ENCODE results near the gene PHKG1.
"Not testable (repeated sequence)": the region's sequence is repeated elsewhere in the genome, so short reads cannot be mapped to it uniquely, and the experiment has no call there.

The PHKG1 gene

GRCh38 chr7:56115852-56116538, 23.2 kb upstream of the PHKG1 start, which contains the start of gene NUPR2:
Gene NUPR2 (minus strand): TSS chr7:56116417. CDS start chr7:56116314, 103 bp downstream.
- H3K36me3 ChIP-seq (ENCODE audit: control insufficient read depth, insufficient read depth, low read length), result no peaks in the 10 kb centered on the region
- H3K4me3 ChIP-seq (replicated peaks; ENCODE audit: low read depth, low read length), result no peak within 1 kb of the TSS
- no peak for TF ChIP-seq CTCF (IDR thresholded peaks at IDR 0.05; ENCODE audit: insufficient read depth, low read length, poor library complexity, severe bottlenecking)
- DNase-seq (ENCODE audit: extremely low read depth, insufficient read length), result peak; percentile 32
- H3K27me3 ChIP-seq (replicated peaks; ENCODE audit: control insufficient read depth, insufficient read depth, low read length), result no peaks in the 10 kb centered on the region

- not testable (repeated sequence) for H3K36me3 ChIP-seq (ENCODE audit: control insufficient read depth, insufficient read depth, low read length); H3K27me3 ChIP-seq (replicated peaks; ENCODE audit: control insufficient read depth, insufficient read depth, low read length); H3K4me3 ChIP-seq (replicated peaks; ENCODE audit: low read depth, low read length); DNase-seq (ENCODE audit: extremely low read depth, insufficient read length)
Observed at GRCh38 chr7:56112244-56112643, 19.5 kb upstream of the PHKG1 start.

GRCh38 chr7:56110611-56111010, 17.9 kb upstream of the PHKG1 start:
- no peak for DNase-seq (ENCODE audit: extremely low read depth, insufficient read length)
- Histone ChIP-seq H3K4me3 (replicated peaks; ENCODE audit: low read depth, low read length) (no peak overlapping the region), H3K36me3 (ENCODE audit: control insufficient read depth, insufficient read depth, low read length) (no peaks in the 10 kb centered on the region), H3K27me3 (replicated peaks; ENCODE audit: control insufficient read depth, insufficient read depth, low read length) (no peaks in the 10 kb centered on the region)
- TF ChIP-seq CTCF (IDR thresholded peaks at IDR 0.05; ENCODE audit: insufficient read depth, low read length, poor library complexity, severe bottlenecking), result no peak

GRCh38 chr7:56107954-56108258, 15.2 kb upstream of the PHKG1 start:
- Histone ChIP-seq H3K4me3 (replicated peaks; ENCODE audit: low read depth, low read length) (no peak overlapping the region), H3K27me3 (replicated peaks; ENCODE audit: control insufficient read depth, insufficient read depth, low read length) (no peaks in the 10 kb centered on the region), H3K36me3 (ENCODE audit: control insufficient read depth, insufficient read depth, low read length) (peaks cover 5% of the 10 kb centered on the region)
- TF ChIP-seq CTCF (IDR thresholded peaks at IDR 0.05; ENCODE audit: insufficient read depth, low read length, poor library complexity, severe bottlenecking), result no peak
- no peak for DNase-seq (ENCODE audit: extremely low read depth, insufficient read length)

GRCh38 chr7:56106108-56107073, 13.6 kb upstream of the PHKG1 start, which contains the start of gene CHCHD2:
Gene CHCHD2 (minus strand): TSS chr7:56106476. CDS start chr7:56106413, 63 bp downstream.
- Histone ChIP-seq H3K27me3 (replicated peaks; ENCODE audit: control insufficient read depth, insufficient read depth, low read length) (no peaks in the 10 kb centered on the region), H3K36me3 (ENCODE audit: control insufficient read depth, insufficient read depth, low read length) (peaks cover 7% of the 10 kb centered on the region), H3K4me3 (replicated peaks; ENCODE audit: low read depth, low read length) (peak within 1 kb of the TSS; percentile 98)
- DNase-seq (ENCODE audit: extremely low read depth, insufficient read length), result peak; percentile 94
- TF ChIP-seq CTCF (IDR thresholded peaks at IDR 0.05; ENCODE audit: insufficient read depth, low read length, poor library complexity, severe bottlenecking), result no peak

- DNase-seq (ENCODE audit: extremely low read depth, insufficient read length), result no peak
- H3K4me3 ChIP-seq (replicated peaks; ENCODE audit: low read depth, low read length), result peak overlapping the region; percentile 98
- H3K27me3 ChIP-seq (replicated peaks; ENCODE audit: control insufficient read depth, insufficient read depth, low read length), result no peaks in the 10 kb centered on the region
- TF ChIP-seq CTCF (IDR thresholded peaks at IDR 0.05; ENCODE audit: insufficient read depth, low read length, poor library complexity, severe bottlenecking), result no peak
- H3K36me3 ChIP-seq (ENCODE audit: control insufficient read depth, insufficient read depth, low read length), result peaks cover 12% of the 10 kb centered on the region
Observed at GRCh38 chr7:56105508-56105907, 12.8 kb upstream of the PHKG1 start.

- DNase-seq (ENCODE audit: extremely low read depth, insufficient read length); H3K4me3 ChIP-seq (replicated peaks; ENCODE audit: low read depth, low read length); H3K27me3 ChIP-seq (replicated peaks; ENCODE audit: control insufficient read depth, insufficient read depth, low read length): not testable (repeated sequence)
- peaks cover 17% of the 10 kb centered on the region for H3K36me3 ChIP-seq (ENCODE audit: control insufficient read depth, insufficient read depth, low read length)
Observed at GRCh38 chr7:56104138-56104537, 11.4 kb upstream of the PHKG1 start.
